Ascending aorta (tissue), 2 donors: Measurements from ENCODE around the gene DEFB129. TPM values are rescaled to one million over a fixed set of nuclear protein-coding genes. Genes with fewer than 3 reads are reported as not detected.
"Not testable (repeated sequence)": the region's sequence is repeated elsewhere in the genome, so short reads cannot be mapped to it uniquely, and the experiment has no call there.

ENCODE experiments used
- DNase-seq, 2 donors: peaks; one replicate each; pipeline ENCODE4 v3.0.0-alpha.2; 2019; ENCODE audit warnings: low spot score in 2 of 2
- H3K27ac ChIP-seq, 2 donors: fragments of 200-600 bp; sonication (generic); one replicate each; pipeline ENCODE4 v1.5.1; 2016 to 2017; ENCODE audit warnings: mild to moderate bottlenecking in 1 of 2
- H3K27me3 ChIP-seq: fragments of 200-600 bp; sonication (generic); one replicate; pipeline ENCODE4 v1.5.1; 2017
- H3K36me3 ChIP-seq, 2 donors: fragments of 200-600 bp; sonication (generic); one replicate each; pipeline ENCODE4 v1.5.1; 2016
- H3K4me1 ChIP-seq, 2 donors: fragments of 200-600 bp; sonication (generic); one replicate each; pipeline ENCODE4 v1.5.1; 2016 to 2017; ENCODE audit warnings: mild to moderate bottlenecking in 1 of 2
- H3K4me3 ChIP-seq, 2 donors: fragments of 200-600 bp; sonication (generic); one replicate each; pipeline ENCODE4 v1.5.1; 2016 to 2017; ENCODE audit warnings: mild to moderate bottlenecking in 1 of 2
- H3K9me3 ChIP-seq, 2 donors: fragments of 200-600 bp; sonication (generic); one replicate each; pipeline ENCODE4 v1.5.1; 2016
- intact Hi-C: fragments of 100-400 bp; cut with DNase I; formaldehyde crosslinking; loops from one replicate; pipeline ENCODE4 v1.15.1; 2023
- total RNA-seq: library from RNA; depleted of rRNA; stranded (reverse); fragments of >200 nt; gene quantifications from one replicate; pipeline ENCODE4 v1.1.0, GENCODE V29; 2016
- TF ChIP-seq, protein P1 (sequence below), 3 experiments: fragments of 200-600 bp in 2 of 3; fragments of 450-650 bp in 1 of 3; sonication (generic) in 2 of 3; IDR thresholded peaks; one replicate each; pipeline ENCODE4 v1.5.1; 2016 to 2019; ENCODE audit warnings: antibody characterized with exemption in 3 of 3, mild to moderate bottlenecking in 1 of 3, moderate library complexity in 1 of 3

Gene DEFB129
- total RNA-seq, 1 donor from 2014 or later, result not detected

DNA sequence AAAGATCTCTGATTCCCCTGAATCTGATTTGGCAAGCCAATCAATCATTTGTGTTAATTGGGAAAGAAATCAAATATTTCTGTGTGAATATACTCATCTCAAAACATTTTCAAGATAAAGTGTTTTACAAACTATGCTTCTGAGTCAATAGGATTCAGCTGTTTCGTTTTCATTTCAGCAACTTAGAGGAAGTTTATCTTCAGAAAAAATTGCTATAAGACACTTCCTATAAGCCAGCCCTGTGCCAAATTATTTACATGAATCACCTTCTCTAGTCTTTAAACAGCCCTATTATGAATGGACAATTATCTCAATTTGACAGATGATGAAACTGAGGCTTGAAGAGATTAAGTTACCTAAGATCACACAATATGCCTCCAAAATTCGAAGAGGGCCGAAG is 10.9 kb downstream of the DEFB129 start:
- no peaks in the 10 kb centered on the region for H3K36me3 ChIP-seq
- intact Hi-C loops, result no loop called here
- TF ChIP-seq, protein P1, sequence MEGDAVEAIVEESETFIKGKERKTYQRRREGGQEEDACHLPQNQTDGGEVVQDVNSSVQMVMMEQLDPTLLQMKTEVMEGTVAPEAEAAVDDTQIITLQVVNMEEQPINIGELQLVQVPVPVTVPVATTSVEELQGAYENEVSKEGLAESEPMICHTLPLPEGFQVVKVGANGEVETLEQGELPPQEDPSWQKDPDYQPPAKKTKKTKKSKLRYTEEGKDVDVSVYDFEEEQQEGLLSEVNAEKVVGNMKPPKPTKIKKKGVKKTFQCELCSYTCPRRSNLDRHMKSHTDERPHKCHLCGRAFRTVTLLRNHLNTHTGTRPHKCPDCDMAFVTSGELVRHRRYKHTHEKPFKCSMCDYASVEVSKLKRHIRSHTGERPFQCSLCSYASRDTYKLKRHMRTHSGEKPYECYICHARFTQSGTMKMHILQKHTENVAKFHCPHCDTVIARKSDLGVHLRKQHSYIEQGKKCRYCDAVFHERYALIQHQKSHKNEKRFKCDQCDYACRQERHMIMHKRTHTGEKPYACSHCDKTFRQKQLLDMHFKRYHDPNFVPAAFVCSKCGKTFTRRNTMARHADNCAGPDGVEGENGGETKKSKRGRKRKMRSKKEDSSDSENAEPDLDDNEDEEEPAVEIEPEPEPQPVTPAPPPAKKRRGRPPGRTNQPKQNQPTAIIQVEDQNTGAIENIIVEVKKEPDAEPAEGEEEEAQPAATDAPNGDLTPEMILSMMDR (IDR thresholded peaks at IDR 0.05), result no peak
- H3K27me3 ChIP-seq, result no peaks in the 10 kb centered on the region
- no peaks in the 10 kb centered on the region for H3K9me3 ChIP-seq
- H3K4me1 ChIP-seq, result no peaks in the 10 kb centered on the region
- H3K27ac ChIP-seq, result no peak overlapping the region
- H3K4me3 ChIP-seq, result no peak overlapping the region
- no peak for DNase-seq

DNA sequence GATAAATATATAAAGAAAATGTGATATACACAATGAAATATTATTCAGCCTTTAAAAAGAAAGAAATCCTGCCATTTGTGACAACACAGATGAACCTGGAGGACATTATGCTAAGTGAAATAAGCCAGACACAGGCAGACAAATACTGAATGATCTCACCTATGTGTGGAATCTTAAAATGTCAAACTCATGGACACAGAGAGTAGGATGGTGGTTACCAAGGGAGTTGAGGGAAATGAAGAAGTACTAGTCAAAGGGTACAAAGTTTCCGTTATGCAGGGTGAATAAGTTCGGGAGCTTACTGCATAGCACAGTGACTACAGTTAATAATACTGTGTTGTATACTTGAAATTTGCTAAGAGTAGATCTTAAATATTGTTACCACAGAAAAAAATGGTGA is 15.8 kb downstream of the DEFB129 start:
- Histone ChIP-seq H3K9me3 (peaks cover 0 to 7% of the 10 kb centered on the region in 2 donors), H3K4me1 (no peaks in the 10 kb centered on the region), H3K4me3 (no peak overlapping the region), H3K27me3 (no peaks in the 10 kb centered on the region), H3K36me3 (no peaks in the 10 kb centered on the region), H3K27ac (no peak overlapping the region)
- no peak for DNase-seq
- intact Hi-C loops, result no loop called here
- TF ChIP-seq, protein P1 (IDR thresholded peaks at IDR 0.05), result no peak

DNA sequence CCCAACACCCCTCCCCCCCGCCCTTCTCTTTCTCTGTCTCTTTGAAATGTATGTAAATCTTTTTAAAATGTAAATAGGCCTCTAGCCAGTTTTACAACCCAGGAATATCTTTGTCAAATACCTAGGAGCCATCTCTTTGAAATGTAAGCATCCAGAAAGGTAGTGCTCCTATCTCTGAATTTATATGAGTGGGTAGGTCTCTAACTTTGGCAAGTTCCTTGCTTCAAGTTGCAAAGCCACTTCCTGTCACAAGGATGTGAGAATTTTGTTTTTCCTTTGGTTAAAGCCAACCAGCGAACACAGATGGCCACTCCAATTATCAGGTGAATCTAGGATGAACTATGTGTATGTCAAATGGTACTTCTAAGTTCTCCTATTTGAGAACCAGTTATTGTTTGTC is 24.3 kb downstream of the DEFB129 start:
- TF ChIP-seq, protein P1 (IDR thresholded peaks at IDR 0.05), result no peak
- no peaks in the 10 kb centered on the region for H3K4me1 ChIP-seq
- no peak overlapping the region for H3K27ac ChIP-seq
- H3K36me3 ChIP-seq, result no peaks in the 10 kb centered on the region
- H3K27me3 ChIP-seq, result no peaks in the 10 kb centered on the region
- intact Hi-C loops, result no loop called here
- H3K4me3 ChIP-seq, result no peak overlapping the region
- H3K9me3 ChIP-seq, result peaks cover 0 to 7% of the 10 kb centered on the region in 2 donors
- no peak for DNase-seq

GRCh38 chr20:252801-253200 is 25.7 kb downstream of the DEFB129 start:
- Histone ChIP-seq H3K36me3 (no peaks in the 10 kb centered on the region), H3K4me3 (no peak overlapping the region), H3K4me1 (no peaks in the 10 kb centered on the region), H3K27me3 (no peaks in the 10 kb centered on the region), H3K27ac (no peak overlapping the region), H3K9me3 (no peaks in the 10 kb centered on the region)
- TF ChIP-seq, protein P1 (IDR thresholded peaks at IDR 0.05), result no peak
- DNase-seq, result no peak
- intact Hi-C loops, result no loop called here

- DNase-seq, result not testable (repeated sequence)
These were observed 26.4 kb downstream of the DEFB129 start for GRCh38 chr20:253447-253846.

GRCh38 chr20:257419-257818 is 30.4 kb downstream of the DEFB129 start, which contains the start of gene DEFB132:
Gene DEFB132 (plus strand): TSS chr20:257724. CDS start chr20:257779, 55 bp downstream.
- no peaks in the 10 kb centered on the region for H3K9me3 ChIP-seq
- TF ChIP-seq, protein P1 (IDR thresholded peaks at IDR 0.05), result no peak
- no peaks in the 10 kb centered on the region for H3K27me3 ChIP-seq
- H3K4me1 ChIP-seq, result no peaks in the 10 kb centered on the region
- no peak within 1 kb of the TSS for H3K4me3 ChIP-seq
- H3K27ac ChIP-seq, result no peak within 1 kb of the TSS
- no peak for DNase-seq
- H3K36me3 ChIP-seq, result no peaks in the 10 kb centered on the region
- intact Hi-C loops, result no loop called here

More at GRCh38 chr20:253447-253846, 26.4 kb downstream of the DEFB129 start:
- H3K4me1 ChIP-seq, H3K9me3 ChIP-seq, H3K36me3 ChIP-seq, H3K27me3 ChIP-seq, H3K4me3 ChIP-seq, intact Hi-C loops, H3K27ac ChIP-seq: not testable (repeated sequence)
